Measurements from ENCODE around the gene SGSH. TPM values are rescaled to one million over a fixed set of nuclear protein-coding genes. Genes with fewer than 3 reads are reported as not detected.

Gene SGSH
- total RNA-seq, 1 donor from 2014 or later: 24.0 TPM

- H3K27ac Mint-ChIP-seq (ENCODE audit: unreplicated experiment): peak overlapping the region; percentile 10
- no peak overlapping the region for H3K9ac ChIP-seq (ENCODE audit: low read length)
- FAIRE-seq: no peak
- no peaks in the 10 kb centered on the region for H3K79me2 ChIP-seq (ENCODE audit: insufficient read depth, low read length)
- H3K9me3 Mint-ChIP-seq (ENCODE audit: unreplicated experiment): peaks cover 7% of the 10 kb centered on the region
- no peak overlapping the region for H2AFZ ChIP-seq (ENCODE audit: low read depth, low read length)
- H3K27me3 ChIP-seq (ENCODE audit: insufficient read depth, low read length): peaks cover 7% of the 10 kb centered on the region
- H4K20me1 ChIP-seq (ENCODE audit: insufficient read depth, low read length): no peaks in the 10 kb centered on the region
- peaks cover 4% of the 10 kb centered on the region for H3K36me3 Mint-ChIP-seq (ENCODE audit: low read depth, unreplicated experiment)
- no peaks in the 10 kb centered on the region for H3K9me3 ChIP-seq (ENCODE audit: insufficient read depth, low read depth, low read length)
- no peaks in the 10 kb centered on the region for H3K4me1 ChIP-seq (ENCODE audit: insufficient read depth, low read length)
- H3K4me3 ChIP-seq (ENCODE audit: insufficient read depth, low read depth, low read length): no peak overlapping the region
- no peaks in the 10 kb centered on the region for H3K36me3 ChIP-seq (ENCODE audit: insufficient read depth, low read length)
- peaks cover 19% of the 10 kb centered on the region for H3K27me3 Mint-ChIP-seq (ENCODE audit: low read depth, unreplicated experiment)
- H3K4me1 Mint-ChIP-seq (ENCODE audit: low read depth, unreplicated experiment): no peaks in the 10 kb centered on the region
- TF ChIP-seq EZH2 (IDR thresholded peaks at IDR 0.05; ENCODE audit: insufficient read depth, low read length) (no peak), CTCF (IDR thresholded peaks at IDR 0.05; ENCODE audit: insufficient read depth, low read depth, low read length) (no peak)
- no peak overlapping the region for H3K4me2 ChIP-seq (ENCODE audit: low read length)
- H3K27ac ChIP-seq (ENCODE audit: low read depth, low read length): no peak overlapping the region
- no peak overlapping the region for H3K4me3 Mint-ChIP-seq (ENCODE audit: unreplicated experiment)
- no peak for DNase-seq (ENCODE audit: low read depth)
Observed at GRCh38 chr17:80169107-80169506, 51.0 kb downstream of the SGSH start.

GRCh38 chr17:80168371-80168770, 51.8 kb downstream of the SGSH start:
- Mint-ChIP-seq H3K9me3 (ENCODE audit: unreplicated experiment) (peaks cover 7% of the 10 kb centered on the region), H3K36me3 (ENCODE audit: low read depth, unreplicated experiment) (peaks cover 5% of the 10 kb centered on the region), H3K27me3 (ENCODE audit: low read depth, unreplicated experiment) (peaks cover 19% of the 10 kb centered on the region), H3K27ac (ENCODE audit: unreplicated experiment) (no peak overlapping the region), H3K4me1 (ENCODE audit: low read depth, unreplicated experiment) (no peaks in the 10 kb centered on the region), H3K4me3 (ENCODE audit: unreplicated experiment) (no peak overlapping the region)
- H4K20me1 ChIP-seq (ENCODE audit: insufficient read depth, low read length): no peaks in the 10 kb centered on the region
- H3K79me2 ChIP-seq (ENCODE audit: insufficient read depth, low read length): no peaks in the 10 kb centered on the region
- no peaks in the 10 kb centered on the region for H3K36me3 ChIP-seq (ENCODE audit: insufficient read depth, low read length)
- H3K9ac ChIP-seq (ENCODE audit: low read length): no peak overlapping the region
- no peak overlapping the region for H3K4me3 ChIP-seq (ENCODE audit: insufficient read depth, low read depth, low read length)
- no peak overlapping the region for H3K27ac ChIP-seq (ENCODE audit: low read depth, low read length)
- no peak overlapping the region for H3K4me2 ChIP-seq (ENCODE audit: low read length)
- FAIRE-seq (no peak), DNase-seq (ENCODE audit: low read depth) (no peak)
- H3K4me1 ChIP-seq (ENCODE audit: insufficient read depth, low read length): no peaks in the 10 kb centered on the region
- H3K27me3 ChIP-seq (ENCODE audit: insufficient read depth, low read length): peaks cover 7% of the 10 kb centered on the region
- H3K9me3 ChIP-seq (ENCODE audit: insufficient read depth, low read depth, low read length): no peaks in the 10 kb centered on the region
- no peak for TF ChIP-seq CTCF (IDR thresholded peaks at IDR 0.05; ENCODE audit: insufficient read depth, low read depth, low read length)
- TF ChIP-seq EZH2 (IDR thresholded peaks at IDR 0.05; ENCODE audit: insufficient read depth, low read length): no peak
- no peak overlapping the region for H2AFZ ChIP-seq (ENCODE audit: low read depth, low read length)

- Mint-ChIP-seq H3K36me3 (ENCODE audit: low read depth, unreplicated experiment) (peaks cover 5% of the 10 kb centered on the region), H3K9me3 (ENCODE audit: unreplicated experiment) (peaks cover 2% of the 10 kb centered on the region), H3K4me3 (ENCODE audit: unreplicated experiment) (no peak overlapping the region), H3K27me3 (ENCODE audit: low read depth, unreplicated experiment) (peaks cover 8% of the 10 kb centered on the region), H3K4me1 (ENCODE audit: low read depth, unreplicated experiment) (no peaks in the 10 kb centered on the region), H3K27ac (ENCODE audit: unreplicated experiment) (no peak overlapping the region)
- Histone ChIP-seq H3K9ac (ENCODE audit: low read length) (no peak overlapping the region), H3K4me3 (ENCODE audit: insufficient read depth, low read depth, low read length) (no peak overlapping the region), H4K20me1 (ENCODE audit: insufficient read depth, low read length) (no peaks in the 10 kb centered on the region), H3K9me3 (ENCODE audit: insufficient read depth, low read depth, low read length) (no peaks in the 10 kb centered on the region), H3K36me3 (ENCODE audit: insufficient read depth, low read length) (no peaks in the 10 kb centered on the region), H3K27ac (ENCODE audit: low read depth, low read length) (no peak overlapping the region), H3K4me1 (ENCODE audit: insufficient read depth, low read length) (no peaks in the 10 kb centered on the region), H2AFZ (ENCODE audit: low read depth, low read length) (no peak overlapping the region), H3K79me2 (ENCODE audit: insufficient read depth, low read length) (no peaks in the 10 kb centered on the region), H3K27me3 (ENCODE audit: insufficient read depth, low read length) (peaks cover 10% of the 10 kb centered on the region), H3K4me2 (ENCODE audit: low read length) (no peak overlapping the region)
- DNase-seq (ENCODE audit: low read depth): no peak
- FAIRE-seq: no peak
- TF ChIP-seq EZH2 (IDR thresholded peaks at IDR 0.05; ENCODE audit: insufficient read depth, low read length): no peak
- TF ChIP-seq CTCF (IDR thresholded peaks at IDR 0.05; ENCODE audit: insufficient read depth, low read depth, low read length): no peak
Observed at GRCh38 chr17:80166446-80166845, 53.7 kb downstream of the SGSH start.
